ENCODE results near the gene TCF7L1. TPM values are rescaled to one million over a fixed set of nuclear protein-coding genes. Genes with fewer than 3 reads are reported as not detected.

TCF7L1 gene
- total and polyA plus RNA-seq, 3 experiments from 2014 or later = 0.07 TPM; not detected in 2

DNA sequence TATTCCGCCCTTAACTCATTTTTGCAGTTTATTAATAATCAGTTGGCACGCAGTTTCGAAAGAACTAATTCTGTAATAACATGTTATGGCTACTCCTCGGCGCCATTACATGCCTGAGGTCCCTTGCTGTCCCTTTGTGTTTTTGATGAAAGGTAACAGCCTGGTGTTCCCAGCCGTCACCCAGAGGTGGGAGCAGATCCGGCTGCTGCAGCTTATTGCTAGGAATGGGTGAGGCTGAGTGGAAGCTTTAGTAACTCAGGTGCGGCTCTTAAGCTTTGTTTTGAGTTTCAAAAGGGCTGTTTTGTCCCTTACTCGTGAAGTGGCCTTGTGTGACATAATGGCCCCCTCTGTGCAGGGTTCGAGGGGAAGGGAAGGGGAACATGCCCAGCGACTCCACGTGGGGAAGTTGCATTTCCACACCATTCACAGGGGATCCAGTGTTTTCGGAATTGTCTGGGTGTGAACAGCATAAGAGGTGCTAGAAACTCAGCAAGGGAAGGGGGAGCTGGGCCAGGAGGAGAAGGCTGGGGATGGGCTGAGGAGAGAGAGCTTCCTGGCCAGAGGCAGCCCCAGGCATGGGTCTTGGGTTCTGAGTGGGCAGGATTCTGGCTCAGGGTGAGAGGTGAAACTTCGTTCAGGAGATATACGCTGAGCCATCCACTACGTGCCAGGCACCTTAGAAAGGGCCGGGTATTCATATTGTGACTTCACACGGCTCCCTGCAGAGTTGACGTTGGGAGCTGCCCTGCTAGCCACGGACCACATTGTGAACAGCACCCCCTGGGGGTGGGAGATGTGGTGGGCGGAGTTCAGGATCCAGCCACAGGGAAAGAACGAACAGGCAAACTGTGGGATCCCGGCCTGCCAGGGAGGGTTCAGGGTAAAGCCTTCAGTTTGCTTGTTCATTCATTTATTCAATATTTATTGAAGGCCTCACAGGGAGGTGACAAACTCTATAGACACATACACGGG is 110.2 kb downstream of the TCF7L1 start:
- POLR2A ChIA-PET = no interaction called here
- CTCF ChIA-PET = no interaction called here
- H3K27me3 Mint-ChIP-seq = peaks cover 6 to 35% of the 10 kb centered on the region in 2 donors
- H3K4me3 ChIP-seq (ENCODE audit: low read length) = no peak overlapping the region
- DNase-seq = no peak
- H3K4me3 Mint-ChIP-seq = no peak overlapping the region
- H3K4me1 Mint-ChIP-seq = no peaks in the 10 kb centered on the region
- H3K27me3 ChIP-seq (ENCODE audit: insufficient read depth, low read length, poor library complexity, severe bottlenecking) = no peaks in the 10 kb centered on the region
- H3K27ac Mint-ChIP-seq = no peak overlapping the region
- H3K36me3 ChIP-seq (ENCODE audit: insufficient read depth, low read length) = no peaks in the 10 kb centered on the region
- H3K9me3 Mint-ChIP-seq = no peaks in the 10 kb centered on the region
- H3K27ac ChIP-seq (ENCODE audit: low read depth, low read length) = no peak overlapping the region
- no peaks in the 10 kb centered on the region for H3K36me3 Mint-ChIP-seq
- H3K4me1 ChIP-seq (ENCODE audit: insufficient read depth, low read length) = no peaks in the 10 kb centered on the region
- no peaks in the 10 kb centered on the region for H3K9me3 ChIP-seq (ENCODE audit: low read length)

DNA sequence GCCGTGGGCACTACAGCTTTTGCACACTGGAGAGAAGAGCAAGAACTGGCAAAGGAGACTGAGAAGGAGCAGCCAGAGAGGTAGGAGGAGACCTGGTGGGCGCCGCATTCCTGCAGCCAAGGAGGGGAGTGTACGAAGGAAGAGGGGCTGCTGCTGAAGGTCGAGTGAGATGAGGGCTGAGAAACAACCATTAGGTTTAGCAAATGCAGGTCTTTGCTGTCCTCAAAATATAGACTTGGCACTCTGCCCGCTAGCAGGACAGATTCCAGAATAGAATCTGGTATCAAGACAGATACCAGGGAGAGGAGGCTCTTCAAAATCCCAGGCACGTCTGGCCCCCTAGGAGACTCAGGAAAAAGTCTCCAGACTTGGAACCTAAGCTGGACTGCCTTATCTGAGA is 111.6 kb downstream of the TCF7L1 start:
- no peaks in the 10 kb centered on the region for H3K9me3 ChIP-seq (ENCODE audit: low read length)
- DNase-seq = no peak
- Mint-ChIP-seq H3K27me3 (peaks cover 1 to 23% of the 10 kb centered on the region in 2 donors), H3K27ac (no peak overlapping the region), H3K9me3 (no peaks in the 10 kb centered on the region), H3K4me3 (no peak overlapping the region), H3K4me1 (no peaks in the 10 kb centered on the region), H3K36me3 (no peaks in the 10 kb centered on the region)
- no peaks in the 10 kb centered on the region for H3K36me3 ChIP-seq (ENCODE audit: insufficient read depth, low read length)
- no peaks in the 10 kb centered on the region for H3K4me1 ChIP-seq (ENCODE audit: insufficient read depth, low read length)
- ChIA-PET CTCF (no interaction called here), POLR2A (no interaction called here)
- H3K27me3 ChIP-seq (ENCODE audit: insufficient read depth, low read length, poor library complexity, severe bottlenecking) = no peaks in the 10 kb centered on the region
- no peak overlapping the region for H3K27ac ChIP-seq (ENCODE audit: low read depth, low read length)
- H3K4me3 ChIP-seq (ENCODE audit: low read length) = no peak overlapping the region

DNA sequence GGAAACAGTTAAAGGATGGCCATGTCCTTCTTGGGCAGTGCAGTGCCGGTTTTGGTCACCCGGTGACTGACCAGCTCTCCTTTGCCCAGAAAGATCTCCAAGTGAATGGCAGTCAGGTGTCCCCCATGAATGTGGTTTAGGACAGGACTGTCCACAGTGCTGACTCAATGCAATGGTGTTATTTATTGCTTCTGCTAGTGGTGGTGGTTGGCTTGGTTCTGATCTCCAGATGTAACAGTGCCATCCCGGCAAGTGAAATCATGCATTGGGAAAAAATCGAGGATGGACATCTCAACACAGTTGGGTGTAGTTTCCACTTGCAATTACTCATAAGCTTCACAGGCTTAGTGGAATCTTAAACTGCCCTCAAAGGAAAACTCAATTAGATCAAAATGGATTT is 112.7 kb downstream of the TCF7L1 start:
- Mint-ChIP-seq H3K27me3 (peaks cover 1 to 23% of the 10 kb centered on the region in 2 donors), H3K9me3 (no peaks in the 10 kb centered on the region), H3K4me1 (no peaks in the 10 kb centered on the region), H3K27ac (no peak overlapping the region), H3K36me3 (no peaks in the 10 kb centered on the region), H3K4me3 (no peak overlapping the region)
- H3K4me3 ChIP-seq (ENCODE audit: low read length) = no peak overlapping the region
- no peaks in the 10 kb centered on the region for H3K36me3 ChIP-seq (ENCODE audit: insufficient read depth, low read length)
- H3K27me3 ChIP-seq (ENCODE audit: insufficient read depth, low read length, poor library complexity, severe bottlenecking) = no peaks in the 10 kb centered on the region
- no peaks in the 10 kb centered on the region for H3K9me3 ChIP-seq (ENCODE audit: low read length)
- CTCF ChIA-PET = no interaction called here
- H3K4me1 ChIP-seq (ENCODE audit: insufficient read depth, low read length) = no peaks in the 10 kb centered on the region
- H3K27ac ChIP-seq (ENCODE audit: low read depth, low read length) = no peak overlapping the region
- no peak for DNase-seq
- POLR2A ChIA-PET = no interaction called here

DNA sequence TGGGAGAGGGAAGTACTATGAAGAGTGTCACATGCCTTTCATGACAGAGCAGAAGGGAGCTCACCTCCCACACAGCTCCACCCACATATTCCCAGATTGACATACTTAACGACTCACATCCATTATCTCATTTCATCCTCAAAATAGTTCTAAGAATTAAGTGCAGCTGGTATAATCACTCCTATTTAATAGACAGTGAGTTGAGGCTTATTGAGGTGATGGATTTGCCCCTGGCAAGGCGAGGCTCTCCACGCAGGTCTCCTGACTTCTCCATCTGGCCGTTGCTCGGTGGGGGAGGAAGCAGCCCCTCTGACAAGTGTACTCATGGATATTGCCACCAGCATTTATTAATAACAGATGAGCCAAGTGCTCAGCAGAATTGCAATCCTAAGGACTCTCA is 113.2 kb downstream of the TCF7L1 start:
- DNase-seq = no peak
- no peak overlapping the region for H3K27ac Mint-ChIP-seq

DNA sequence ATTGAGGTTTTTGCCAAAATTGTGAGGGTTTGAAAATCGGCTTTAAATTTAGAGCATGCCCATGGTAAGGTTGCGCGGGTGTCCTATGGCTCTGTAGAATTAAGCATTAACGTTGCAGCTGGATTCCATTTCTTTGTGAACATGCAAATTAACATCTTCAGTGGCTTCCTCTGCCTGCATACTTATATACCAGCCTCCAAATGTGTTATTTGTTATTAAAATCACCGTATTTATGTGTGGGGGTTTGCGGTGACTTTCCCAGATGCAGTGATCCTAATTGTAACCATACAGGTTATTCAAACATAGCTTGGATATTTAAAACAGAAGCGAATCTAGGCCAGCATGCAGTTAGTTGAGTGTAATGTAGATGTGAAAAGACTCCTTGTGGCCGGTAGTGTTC is 114.4 kb downstream of the TCF7L1 start:
- Histone ChIP-seq H3K4me1 (ENCODE audit: insufficient read depth, low read length) (no peaks in the 10 kb centered on the region), H3K36me3 (ENCODE audit: insufficient read depth, low read length) (no peaks in the 10 kb centered on the region), H3K27ac (ENCODE audit: low read depth, low read length) (no peak overlapping the region), H3K9me3 (ENCODE audit: low read length) (no peaks in the 10 kb centered on the region), H3K4me3 (ENCODE audit: low read length) (no peak overlapping the region), H3K27me3 (ENCODE audit: insufficient read depth, low read length, poor library complexity, severe bottlenecking) (no peaks in the 10 kb centered on the region)
- Mint-ChIP-seq H3K27me3 (peaks cover 1 to 21% of the 10 kb centered on the region in 2 donors), H3K4me1 (no peaks in the 10 kb centered on the region), H3K9me3 (no peaks in the 10 kb centered on the region), H3K4me3 (no peak overlapping the region), H3K36me3 (no peaks in the 10 kb centered on the region), H3K27ac (no peak overlapping the region)
- CTCF ChIA-PET = no interaction called here
- POLR2A ChIA-PET = no interaction called here
- DNase-seq = no peak

More for the DNA sequence above, 113.2 kb downstream of the TCF7L1 start:
- H3K27me3 Mint-ChIP-seq = peaks cover 1 to 23% of the 10 kb centered on the region in 2 donors
- no peaks in the 10 kb centered on the region for H3K27me3 ChIP-seq (ENCODE audit: insufficient read depth, low read length, poor library complexity, severe bottlenecking)
- H3K36me3 Mint-ChIP-seq = no peaks in the 10 kb centered on the region
- H3K9me3 ChIP-seq (ENCODE audit: low read length) = no peaks in the 10 kb centered on the region
- CTCF ChIA-PET = interaction anchor here (1.1 kb wide), 1 partner anchor 21 kb away, joined by 3 read pairs; no protein-coding TSS in a partner anchor
- H3K27ac ChIP-seq (ENCODE audit: low read depth, low read length) = no peak overlapping the region
- no peaks in the 10 kb centered on the region for H3K4me1 Mint-ChIP-seq
- H3K36me3 ChIP-seq (ENCODE audit: insufficient read depth, low read length) = no peaks in the 10 kb centered on the region
- no peak overlapping the region for H3K4me3 ChIP-seq (ENCODE audit: low read length)
- POLR2A ChIA-PET = no interaction called here
- no peak overlapping the region for H3K4me3 Mint-ChIP-seq
- H3K9me3 Mint-ChIP-seq = no peaks in the 10 kb centered on the region
- H3K4me1 ChIP-seq (ENCODE audit: insufficient read depth, low read length) = no peaks in the 10 kb centered on the region

DNA sequence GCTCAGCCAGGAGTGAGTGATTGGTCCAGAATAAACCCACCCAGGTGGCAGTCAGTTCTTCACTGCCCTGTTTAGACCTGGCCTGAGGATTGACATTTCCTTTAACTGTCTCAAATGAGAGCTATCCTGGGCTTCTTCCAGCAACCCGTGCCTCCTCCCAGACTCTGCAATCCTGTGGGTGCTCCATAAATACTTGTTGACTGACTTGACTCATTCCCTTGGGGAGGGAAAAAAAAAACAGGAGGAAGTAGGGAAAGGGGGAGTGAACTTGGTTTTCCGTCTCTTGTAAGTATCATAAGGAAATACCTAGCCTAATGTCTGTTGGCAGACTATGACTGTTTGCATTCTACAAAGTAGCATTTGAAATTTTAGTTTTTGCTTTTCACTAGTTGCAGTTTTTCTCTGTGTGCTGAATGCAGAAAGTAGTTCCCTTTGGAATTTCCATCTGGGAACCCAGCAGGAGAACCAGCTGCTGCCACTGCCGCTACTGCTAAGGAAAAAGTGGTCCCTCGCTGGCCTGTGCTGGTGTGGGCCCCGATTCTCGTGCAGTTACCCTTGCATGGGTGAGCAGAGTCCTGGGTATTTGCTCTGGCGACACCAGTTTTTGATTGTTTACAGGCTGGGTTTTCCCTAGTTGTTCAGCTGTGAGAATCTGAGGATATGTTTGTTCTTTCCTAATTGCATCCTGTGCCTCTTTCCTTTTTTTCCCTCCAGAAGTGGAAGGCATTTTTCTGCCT is 115.7 kb downstream of the TCF7L1 start:
- DNase-seq = no peak
- POLR2A ChIA-PET = no interaction called here
- H3K4me3 ChIP-seq (ENCODE audit: low read length) = no peak overlapping the region
- H3K4me3 Mint-ChIP-seq = no peak overlapping the region
- CTCF ChIA-PET = no interaction called here
- no peak overlapping the region for H3K27ac Mint-ChIP-seq
- no peaks in the 10 kb centered on the region for H3K4me1 Mint-ChIP-seq
- H3K36me3 ChIP-seq (ENCODE audit: insufficient read depth, low read length) = no peaks in the 10 kb centered on the region
- H3K9me3 Mint-ChIP-seq = no peaks in the 10 kb centered on the region
- H3K4me1 ChIP-seq (ENCODE audit: insufficient read depth, low read length) = no peaks in the 10 kb centered on the region
- no peaks in the 10 kb centered on the region for H3K36me3 Mint-ChIP-seq
- no peaks in the 10 kb centered on the region for H3K9me3 ChIP-seq (ENCODE audit: low read length)
- no peak overlapping the region for H3K27ac ChIP-seq (ENCODE audit: low read depth, low read length)
- peaks cover 0 to 9% of the 10 kb centered on the region in 2 donors for H3K27me3 Mint-ChIP-seq
- H3K27me3 ChIP-seq (ENCODE audit: insufficient read depth, low read length, poor library complexity, severe bottlenecking) = no peaks in the 10 kb centered on the region

DNA sequence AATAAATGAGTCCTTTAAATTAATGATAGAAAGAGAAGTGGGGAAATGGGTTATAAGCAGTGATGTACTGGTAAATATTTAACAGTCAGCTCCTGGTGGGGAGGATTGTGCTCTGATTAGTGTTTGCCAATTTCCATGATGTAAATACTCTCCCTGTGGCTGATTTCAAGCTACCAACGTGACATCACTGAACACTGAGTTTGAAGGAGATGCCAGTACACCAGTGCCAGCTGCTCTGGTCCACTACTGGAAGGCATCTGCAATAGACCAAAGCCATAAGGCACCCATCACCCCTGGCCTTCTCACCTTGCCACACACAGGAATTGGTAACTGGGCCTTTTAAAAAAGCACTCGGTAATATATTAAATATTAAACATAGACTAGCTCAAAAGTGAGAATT is 116.9 kb downstream of the TCF7L1 start:
- H3K4me1 Mint-ChIP-seq = no peaks in the 10 kb centered on the region
- no peaks in the 10 kb centered on the region for H3K4me1 ChIP-seq (ENCODE audit: insufficient read depth, low read length)
- H3K27ac ChIP-seq (ENCODE audit: low read depth, low read length) = no peak overlapping the region
- POLR2A ChIA-PET = no interaction called here
- CTCF ChIA-PET = interaction anchor here (1.3 to 1.8 kb wide), 2 partner anchors 20 to 35 kb away, joined by 3 to 4 read pairs; no protein-coding TSS in a partner anchor
- no peaks in the 10 kb centered on the region for H3K36me3 Mint-ChIP-seq
- no peaks in the 10 kb centered on the region for H3K9me3 ChIP-seq (ENCODE audit: low read length)
- no peaks in the 10 kb centered on the region for H3K9me3 Mint-ChIP-seq
- no peak overlapping the region for H3K27ac Mint-ChIP-seq
- H3K4me3 Mint-ChIP-seq = no peak overlapping the region
- no peak overlapping the region for H3K4me3 ChIP-seq (ENCODE audit: low read length)
- H3K36me3 ChIP-seq (ENCODE audit: insufficient read depth, low read length) = no peaks in the 10 kb centered on the region
- H3K27me3 Mint-ChIP-seq = no peaks in the 10 kb centered on the region
- no peaks in the 10 kb centered on the region for H3K27me3 ChIP-seq (ENCODE audit: insufficient read depth, low read length, poor library complexity, severe bottlenecking)
- DNase-seq = no peak

DNA sequence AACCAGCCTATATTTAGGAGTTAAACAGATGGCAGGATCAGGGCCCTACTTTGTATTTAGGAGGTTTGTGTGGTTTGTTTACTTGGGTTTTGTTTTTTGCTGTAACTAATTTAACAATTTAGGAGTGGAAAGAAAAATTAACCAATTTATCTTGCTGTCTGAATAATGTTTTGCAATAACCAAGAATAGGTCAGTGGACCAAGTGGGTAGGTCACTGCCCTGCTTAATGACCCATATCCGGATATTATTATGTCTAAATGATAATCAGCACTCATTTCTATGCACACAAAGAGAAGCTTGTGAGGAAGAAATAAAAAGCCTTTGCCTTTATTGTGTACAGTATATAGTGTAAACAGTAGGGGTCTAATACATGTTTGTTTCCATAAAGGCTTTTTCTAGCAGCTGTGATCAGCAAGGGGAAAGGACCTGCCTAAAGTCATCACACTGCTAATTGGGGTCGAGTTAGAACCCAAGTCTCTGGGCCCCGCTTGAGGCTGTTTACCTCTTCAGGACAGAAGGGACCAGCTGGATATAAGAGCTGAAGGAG is 118.0 kb downstream of the TCF7L1 start:
- CTCF ChIA-PET = interaction anchor here (1.8 kb wide), 1 partner anchor 34 kb away, joined by 4 read pairs; no protein-coding TSS in a partner anchor

More for the DNA sequence above, 118.0 kb downstream of the TCF7L1 start:
- peaks cover 0 to 2% of the 10 kb centered on the region in 2 donors for H3K27me3 Mint-ChIP-seq
- Histone ChIP-seq H3K27ac (ENCODE audit: low read depth, low read length) (no peak overlapping the region), H3K4me1 (ENCODE audit: insufficient read depth, low read length) (no peaks in the 10 kb centered on the region), H3K36me3 (ENCODE audit: insufficient read depth, low read length) (no peaks in the 10 kb centered on the region), H3K9me3 (ENCODE audit: low read length) (no peaks in the 10 kb centered on the region), H3K27me3 (ENCODE audit: insufficient read depth, low read length, poor library complexity, severe bottlenecking) (no peaks in the 10 kb centered on the region), H3K4me3 (ENCODE audit: low read length) (no peak overlapping the region)
- no peak overlapping the region for H3K27ac Mint-ChIP-seq
- no peak overlapping the region for H3K4me3 Mint-ChIP-seq
- no peaks in the 10 kb centered on the region for H3K36me3 Mint-ChIP-seq
- no peak for DNase-seq
- H3K9me3 Mint-ChIP-seq = no peaks in the 10 kb centered on the region
- H3K4me1 Mint-ChIP-seq = no peaks in the 10 kb centered on the region
- POLR2A ChIA-PET = no interaction called here
